ENCODE measurements around the gene VASN.

GRCh38 chr16:4338125-4338582 lies 33.5 kb upstream of the VASN start:
- TF ChIP-seq POLR2A (IDR thresholded peaks at IDR 0.05; ENCODE audit: low read depth, low read length) (no peak), TAF1 (IDR thresholded peaks at IDR 0.05; ENCODE audit: borderline replicate concordance, low read depth, low read length) (no peak)

Data from GM12892 (cell line).